Activated T-cell treated with anti-CD3 and anti-CD28 coated beads, Interleukin-2, amount 50 U/mL, for 72 hours (primary cell): ENCODE results near the gene RAET1G. TPM values are rescaled to one million over a fixed set of nuclear protein-coding genes. Genes with fewer than 3 reads are reported as not detected.
"Not testable (repeated sequence)": the region's sequence is repeated elsewhere in the genome, so short reads cannot be mapped to it uniquely, and the experiment has no call there.

ENCODE experiments used
- ATAC-seq, 2 donors: fragments of 150-1000 bp; cut with Tn5 transposase; replicated peaks in 1 of 2; 2 replicates each; pipeline ENCODE4 v1.10.0; 2021; ENCODE audit warnings: moderate library complexity in 2 of 2, mild to moderate bottlenecking in 1 of 2
- DNase-seq, 2 donors: peaks; one replicate each; pipeline ENCODE4 v3.0.0; 2021 to 2022; ENCODE audit warnings: mixed read lengths in 1 of 2
- H3K27ac Mint-ChIP-seq: one replicate; pipeline ENCODE4 v1.8.0; 2022; ENCODE audit warnings: mild to moderate bottlenecking, moderate library complexity, mixed read lengths
- H3K27me3 Mint-ChIP-seq: one replicate; pipeline ENCODE4 v1.8.0; 2022; ENCODE audit warnings: low read depth, mixed read lengths
- H3K36me3 Mint-ChIP-seq, 2 donors: one replicate each; pipeline ENCODE4 v1.8.0; 2022; ENCODE audit warnings: mixed read lengths in 2 of 2, mild to moderate bottlenecking in 1 of 2; ENCODE audit not compliant: insufficient read depth in 2 of 2
- H3K4me1 Mint-ChIP-seq: one replicate; pipeline ENCODE4 v1.8.0; 2022; ENCODE audit warnings: low read depth, mixed read lengths
- H3K4me3 Mint-ChIP-seq, 2 donors: one replicate each; pipeline ENCODE4 v1.8.0; 2022; ENCODE audit warnings: mild to moderate bottlenecking in 2 of 2, mixed read lengths in 2 of 2, moderate library complexity in 2 of 2
- H3K9me3 Mint-ChIP-seq, 2 donors: one replicate each; pipeline ENCODE4 v1.8.0; 2022; ENCODE audit warnings: mixed read lengths in 2 of 2
- total RNA-seq, 2 donors: library from RNA; stranded (reverse); gene quantifications; one replicate each; pipeline ENCODE4 v1.2.3, GENCODE V29; 2022

The RAET1G gene
- total RNA-seq, 2 donors from 2014 or later: not detected

GRCh38 chr6:149936743-149937142, 13.8 kb upstream of the RAET1G start:
- no peaks in the 10 kb centered on the region for H3K9me3 Mint-ChIP-seq
- DNase-seq: no peak
- H3K4me3 Mint-ChIP-seq: no peak overlapping the region
- peaks cover 54% of the 10 kb centered on the region for H3K4me1 Mint-ChIP-seq
- no peaks in the 10 kb centered on the region for H3K36me3 Mint-ChIP-seq
- peaks cover 80% of the 10 kb centered on the region for H3K27me3 Mint-ChIP-seq
- ATAC-seq: no peak
- no peak overlapping the region for H3K27ac Mint-ChIP-seq

- Mint-ChIP-seq H3K27ac (no peak overlapping the region), H3K9me3 (no peaks in the 10 kb centered on the region), H3K4me1 (peaks cover 43% of the 10 kb centered on the region), H3K4me3 (no peak overlapping the region), H3K36me3 (no peaks in the 10 kb centered on the region), H3K27me3 (peaks cover 89% of the 10 kb centered on the region)
- DNase-seq (no peak), ATAC-seq (no peak)
These were observed 12.7 kb upstream of the RAET1G start for GRCh38 chr6:149935668-149936067.

GRCh38 chr6:149935246-149935645, 12.3 kb upstream of the RAET1G start:
- peaks cover 39% of the 10 kb centered on the region for H3K4me1 Mint-ChIP-seq
- H3K27ac Mint-ChIP-seq: no peak overlapping the region
- H3K4me3 Mint-ChIP-seq: no peak overlapping the region
- ATAC-seq: no peak
- H3K36me3 Mint-ChIP-seq: no peaks in the 10 kb centered on the region
- DNase-seq: no peak
- H3K9me3 Mint-ChIP-seq: no peaks in the 10 kb centered on the region
- H3K27me3 Mint-ChIP-seq: peaks cover 89% of the 10 kb centered on the region

- Mint-ChIP-seq H3K9me3 (no peaks in the 10 kb centered on the region), H3K27me3 (peaks cover 89% of the 10 kb centered on the region), H3K36me3 (no peaks in the 10 kb centered on the region)
These were observed 11.6 kb upstream of the RAET1G start for GRCh38 chr6:149934249-149935156.

GRCh38 chr6:149933461-149933860, 10.5 kb upstream of the RAET1G start:
- H3K27ac Mint-ChIP-seq: no peak overlapping the region
- peaks cover 23% of the 10 kb centered on the region for H3K4me1 Mint-ChIP-seq
- H3K9me3 Mint-ChIP-seq: no peaks in the 10 kb centered on the region

More at GRCh38 chr6:149934249-149935156, 11.6 kb upstream of the RAET1G start:
- peaks cover 31% of the 10 kb centered on the region for H3K4me1 Mint-ChIP-seq
- no peak overlapping the region for H3K27ac Mint-ChIP-seq
- H3K4me3 Mint-ChIP-seq: no peak overlapping the region
- DNase-seq: peak; percentile 58 to 73
- ATAC-seq: peak; percentile 21 to 27

GRCh38 chr6:149933036-149933435, 10.1 kb upstream of the RAET1G start:
- H3K4me1 Mint-ChIP-seq: peaks cover 20% of the 10 kb centered on the region
- no peaks in the 10 kb centered on the region for H3K36me3 Mint-ChIP-seq
- DNase-seq (no peak), ATAC-seq (no peak)
- no peak overlapping the region for H3K27ac Mint-ChIP-seq
- no peak overlapping the region for H3K4me3 Mint-ChIP-seq
- H3K9me3 Mint-ChIP-seq: no peaks in the 10 kb centered on the region
- peaks cover 96% of the 10 kb centered on the region for H3K27me3 Mint-ChIP-seq

More at GRCh38 chr6:149933461-149933860, 10.5 kb upstream of the RAET1G start:
- Mint-ChIP-seq H3K27me3 (peaks cover 92% of the 10 kb centered on the region), H3K4me3 (no peak overlapping the region), H3K36me3 (no peaks in the 10 kb centered on the region)
- ATAC-seq (no peak), DNase-seq (no peak)

GRCh38 chr6:149931501-149931900, 8.6 kb upstream of the RAET1G start:
- Mint-ChIP-seq H3K27ac (no peak overlapping the region), H3K36me3 (no peaks in the 10 kb centered on the region), H3K27me3 (peaks cover 93% of the 10 kb centered on the region), H3K4me3 (no peak overlapping the region), H3K4me1 (peaks cover 15% of the 10 kb centered on the region), H3K9me3 (no peaks in the 10 kb centered on the region)
- ATAC-seq: no peak
- no peak for DNase-seq

GRCh38 chr6:149929422-149929821, 6.5 kb upstream of the RAET1G start:
- Mint-ChIP-seq H3K9me3 (no peaks in the 10 kb centered on the region), H3K27ac (no peak overlapping the region), H3K4me1 (peaks cover 15% of the 10 kb centered on the region), H3K27me3 (peaks cover 91% of the 10 kb centered on the region), H3K36me3 (no peaks in the 10 kb centered on the region), H3K4me3 (no peak overlapping the region)
- ATAC-seq: no peak
- peak in 1 of 2 donors; percentile 46 for DNase-seq

- not testable (repeated sequence) for H3K4me3 Mint-ChIP-seq, DNase-seq, ATAC-seq, H3K9me3 Mint-ChIP-seq, H3K27ac Mint-ChIP-seq, H3K36me3 Mint-ChIP-seq
- H3K4me1 Mint-ChIP-seq: peaks cover 32% of the 10 kb centered on the region
- H3K27me3 Mint-ChIP-seq: peaks cover 95% of the 10 kb centered on the region
These were observed 4.1 kb upstream of the RAET1G start for GRCh38 chr6:149927025-149927424.

- no peaks in the 10 kb centered on the region for H3K36me3 Mint-ChIP-seq
- H3K4me1 Mint-ChIP-seq: peaks cover 34% of the 10 kb centered on the region
- H3K4me3 Mint-ChIP-seq: peak overlapping the region; percentile 49 to 76
- no peak overlapping the region for H3K27ac Mint-ChIP-seq
- H3K9me3 Mint-ChIP-seq: no peaks in the 10 kb centered on the region
- H3K27me3 Mint-ChIP-seq: peaks cover 95% of the 10 kb centered on the region
- DNase-seq: peak; percentile 84 to 85
- ATAC-seq: peak; percentile 70 to 74
These were observed 3.3 kb upstream of the RAET1G start for GRCh38 chr6:149925974-149926777.

GRCh38 chr6:149925253-149925973, 2.5 kb upstream of the RAET1G start:
- DNase-seq (no peak), ATAC-seq (no peak)
- Mint-ChIP-seq H3K9me3 (no peaks in the 10 kb centered on the region), H3K27ac (no peak overlapping the region), H3K4me3 (peak overlapping the region; percentile 49 to 76), H3K4me1 (peaks cover 34% of the 10 kb centered on the region), H3K36me3 (no peaks in the 10 kb centered on the region), H3K27me3 (peaks cover 95% of the 10 kb centered on the region)

GRCh38 chr6:149924933-149925252, 2.0 kb upstream of the RAET1G start:
- ATAC-seq (no peak), DNase-seq (no peak)
- no peaks in the 10 kb centered on the region for H3K9me3 Mint-ChIP-seq
- H3K27me3 Mint-ChIP-seq: peaks cover 95% of the 10 kb centered on the region
- no peak overlapping the region for H3K27ac Mint-ChIP-seq
- peak overlapping the region in 1 of 2 donors; percentile 86 for H3K4me3 Mint-ChIP-seq
- no peaks in the 10 kb centered on the region for H3K36me3 Mint-ChIP-seq
- H3K4me1 Mint-ChIP-seq: peaks cover 34% of the 10 kb centered on the region
